HL-60/S4 treated with retinoic acid at 250 ng/mL for 4 days and 3 days (cell line): Measurements from ENCODE around the gene PCNX2.
"Not testable (repeated sequence)": the region's sequence is repeated elsewhere in the genome, so short reads cannot be mapped to it uniquely, and the experiment has no call there.

Experiments used
- in situ Hi-C: fragments of 300-500 bp; cut with MboI; formaldehyde crosslinking; loops from 2 replicates; pipeline ENCODE4 v1.7.0; 2022; ENCODE audit warnings: low sequenced_read_pairs

PCNX2 gene

DNA sequence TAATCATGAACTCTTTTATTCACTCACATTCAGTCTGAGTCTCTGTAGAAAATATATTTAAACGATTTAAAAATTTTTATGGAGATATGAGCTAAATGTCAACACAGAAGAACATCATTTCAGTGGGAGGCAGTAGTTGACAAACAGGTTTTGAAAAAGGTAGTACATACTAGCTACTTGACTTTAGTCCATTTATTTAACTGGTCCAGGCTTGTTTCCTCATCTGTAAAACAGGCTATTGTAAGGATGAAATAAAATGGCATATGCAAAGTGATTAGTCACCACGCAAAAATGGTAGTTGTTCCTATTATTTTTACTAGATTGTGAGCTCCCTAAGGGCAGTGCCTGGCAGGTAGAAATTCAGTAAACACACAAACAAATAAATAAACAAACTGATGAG lies 270.0 kb downstream of the PCNX2 start:
- in situ Hi-C loops, result no loop called here

DNA sequence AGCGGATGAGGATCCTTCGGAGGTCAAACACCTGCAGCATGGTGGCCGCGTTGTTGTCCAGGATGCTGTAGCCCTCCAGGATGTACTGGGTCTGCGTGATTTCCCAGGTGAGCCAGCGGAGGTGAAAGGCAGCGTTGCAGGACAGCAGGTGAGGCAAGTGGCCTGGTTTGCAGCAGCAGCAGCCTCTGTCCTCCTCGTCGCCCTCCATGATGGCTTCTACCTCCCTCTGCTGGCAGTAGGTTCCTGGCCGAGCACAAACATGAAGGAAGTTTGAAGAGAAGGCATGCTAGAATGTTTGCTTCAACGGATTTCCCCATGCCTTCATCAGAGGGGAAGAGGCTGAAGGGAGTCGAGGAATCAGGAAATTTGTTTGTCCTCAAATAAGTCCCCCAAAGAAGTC lies 270.4 kb downstream of the PCNX2 start:
- in situ Hi-C loops, result no loop called here

DNA sequence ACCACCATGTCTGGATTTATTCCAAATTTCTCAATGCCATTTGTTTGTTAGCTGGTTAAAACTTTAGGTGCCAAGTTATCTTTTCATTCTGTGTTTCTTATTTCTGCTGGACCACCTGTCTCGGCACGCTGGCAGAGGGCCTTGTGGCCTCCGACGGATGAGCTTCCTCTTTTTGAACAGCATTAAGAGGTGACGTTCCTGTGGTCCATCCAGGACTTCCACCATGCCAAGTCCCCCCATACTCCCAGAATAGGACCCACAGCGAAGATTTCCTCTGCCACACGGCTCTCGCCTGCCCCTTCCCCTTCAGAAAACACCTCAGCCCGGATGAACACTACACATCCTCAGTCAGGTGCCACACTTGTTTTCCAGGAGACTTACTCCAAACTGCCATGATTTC lies 271.3 kb downstream of the PCNX2 start:
- in situ Hi-C loops, result no loop called here

DNA sequence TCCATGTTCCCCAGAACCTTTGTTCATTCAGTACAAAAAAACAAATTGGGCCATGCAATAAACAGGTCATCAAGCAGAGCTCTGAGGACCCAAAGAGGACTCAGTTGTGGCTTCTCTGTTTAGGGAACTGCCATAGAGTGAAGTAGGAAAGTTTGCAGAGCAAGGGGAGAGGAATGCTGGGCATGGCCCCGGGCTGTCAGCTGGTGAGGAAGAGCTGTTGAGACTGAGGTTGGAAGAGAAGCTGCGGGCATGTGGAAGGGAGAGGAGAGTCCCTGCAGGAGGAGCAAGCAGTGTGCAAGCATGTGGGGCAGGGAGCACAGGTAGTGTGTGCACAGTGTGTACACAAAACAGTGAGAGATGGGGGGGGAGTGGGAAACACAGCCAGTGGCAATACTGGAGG lies 273.3 kb downstream of the PCNX2 start:
- in situ Hi-C loops, result no loop called here

DNA sequence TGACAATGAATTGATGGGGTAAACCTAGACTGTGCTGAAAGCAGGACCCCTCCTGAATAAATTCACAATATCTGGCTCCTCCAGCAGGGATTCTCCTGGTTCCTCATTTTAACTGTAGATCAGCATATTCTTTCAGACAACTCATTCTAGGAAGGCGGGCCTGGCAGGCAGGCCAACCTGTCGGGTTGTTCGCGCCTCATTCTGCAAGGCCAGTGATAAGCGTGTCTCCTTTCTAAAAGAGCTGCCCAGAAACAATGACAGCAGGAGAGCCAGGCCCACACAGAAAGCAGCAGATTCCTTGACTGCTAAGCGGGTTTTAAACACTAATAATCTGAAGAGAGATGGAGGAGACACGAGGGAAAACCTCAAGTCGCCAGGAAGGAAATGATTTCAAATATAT lies 275.1 kb downstream of the PCNX2 start:
- in situ Hi-C loops, result no loop called here

DNA sequence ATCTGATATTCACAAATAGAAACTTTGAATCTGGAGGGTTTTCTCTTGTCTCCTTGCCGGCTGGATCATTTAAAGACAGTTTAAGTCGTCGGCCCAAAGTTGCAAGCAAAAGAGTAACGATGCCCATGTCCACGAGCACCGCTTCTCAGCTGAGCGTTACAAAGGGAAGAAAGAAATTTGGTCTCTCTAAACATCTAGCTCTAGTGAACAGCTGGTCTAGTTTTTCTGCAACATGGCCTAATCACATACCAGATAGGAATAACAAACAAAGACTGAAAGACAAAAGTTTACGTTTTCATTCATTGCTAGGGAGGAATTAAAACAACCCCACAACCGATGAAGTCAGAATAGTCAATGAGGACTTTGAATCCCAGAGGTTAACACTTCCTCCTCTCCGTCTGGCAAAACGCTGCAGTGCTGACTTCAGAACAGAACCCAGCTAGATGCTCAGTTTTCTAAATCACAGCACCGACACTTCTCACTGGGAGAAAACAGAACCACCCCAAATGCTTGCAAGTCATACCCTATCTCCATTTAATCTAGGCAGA lies 275.7 kb downstream of the PCNX2 start:
- in situ Hi-C loops, result no loop called here

DNA sequence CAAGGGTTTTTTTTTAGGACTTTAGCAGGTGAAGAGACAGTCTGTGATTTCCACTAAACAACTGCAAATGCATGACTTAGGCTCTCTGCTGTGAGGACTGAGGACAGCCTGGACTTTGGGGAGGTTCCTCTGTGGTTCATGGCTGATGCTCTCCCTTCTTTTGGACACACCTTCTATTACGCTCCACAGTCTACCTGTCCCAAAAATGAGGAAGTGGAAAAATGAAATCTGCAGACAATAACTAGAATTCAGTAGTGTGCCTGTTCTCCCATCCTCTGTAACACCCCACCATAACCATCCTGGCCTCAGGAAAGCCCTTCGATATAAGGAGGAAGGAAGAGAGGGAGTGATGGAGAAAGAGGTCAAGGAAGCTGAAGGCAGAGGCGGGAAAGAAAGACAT lies 276.4 kb downstream of the PCNX2 start:
- in situ Hi-C loops, result no loop called here

DNA sequence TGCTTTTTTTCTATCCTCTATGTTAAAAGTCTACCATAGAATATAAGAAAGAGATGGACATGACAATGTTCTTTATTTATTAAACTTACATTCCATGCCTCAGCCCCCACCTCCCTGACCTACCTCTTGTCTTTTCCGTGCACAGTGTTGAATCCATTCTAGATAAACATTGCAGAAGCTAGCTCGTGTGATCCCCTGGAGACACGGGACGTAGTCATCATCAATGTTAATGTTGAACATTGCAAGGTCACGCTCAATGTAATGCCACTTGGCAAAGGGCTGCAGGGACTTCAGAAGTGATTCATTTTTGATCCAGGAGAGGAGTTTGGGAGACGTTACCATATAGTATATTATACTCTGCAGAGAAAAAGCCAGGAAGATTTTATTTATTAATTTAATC lies 278.7 kb downstream of the PCNX2 start:
- in situ Hi-C loops, result no loop called here

DNA sequence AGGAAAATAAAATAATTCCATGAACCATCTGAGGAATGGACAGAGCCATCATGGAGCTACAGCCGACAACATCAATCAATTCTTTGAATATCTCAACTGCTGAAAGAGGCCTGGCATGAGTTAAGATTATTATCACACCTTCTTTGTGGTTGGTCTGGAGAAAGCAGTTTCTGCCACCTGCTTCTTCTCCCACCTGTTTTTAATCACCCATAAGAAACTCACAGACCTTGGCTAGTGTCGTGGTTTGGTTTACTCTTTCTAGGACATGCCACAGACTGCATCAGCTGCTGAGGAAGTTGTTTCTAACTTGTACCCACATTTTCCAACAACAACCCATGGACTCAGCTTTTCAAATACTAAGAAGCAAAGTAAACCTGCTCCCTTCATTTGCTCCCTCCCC lies 279.6 kb downstream of the PCNX2 start:
- in situ Hi-C loops, result no loop called here

DNA sequence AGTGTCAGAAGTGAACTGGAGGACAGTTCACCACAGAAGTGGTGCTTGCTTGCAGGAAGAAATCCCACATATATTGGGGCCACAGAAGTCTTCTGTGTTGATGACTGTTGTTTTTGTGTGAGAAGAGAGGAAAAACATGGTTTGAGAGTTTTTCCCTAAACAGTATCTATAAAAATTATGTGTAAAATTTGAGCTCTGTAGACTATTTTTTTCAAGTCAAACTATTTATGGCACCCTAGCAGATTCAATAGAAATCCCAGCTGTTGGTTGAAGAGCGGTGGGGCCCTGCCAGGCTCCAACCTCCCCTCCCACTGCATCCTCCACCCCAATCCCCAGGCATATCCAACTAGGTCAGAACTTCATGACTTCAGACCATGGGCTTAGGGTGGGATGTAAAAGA lies 283.5 kb downstream of the PCNX2 start:
- in situ Hi-C loops, result no loop called here

DNA sequence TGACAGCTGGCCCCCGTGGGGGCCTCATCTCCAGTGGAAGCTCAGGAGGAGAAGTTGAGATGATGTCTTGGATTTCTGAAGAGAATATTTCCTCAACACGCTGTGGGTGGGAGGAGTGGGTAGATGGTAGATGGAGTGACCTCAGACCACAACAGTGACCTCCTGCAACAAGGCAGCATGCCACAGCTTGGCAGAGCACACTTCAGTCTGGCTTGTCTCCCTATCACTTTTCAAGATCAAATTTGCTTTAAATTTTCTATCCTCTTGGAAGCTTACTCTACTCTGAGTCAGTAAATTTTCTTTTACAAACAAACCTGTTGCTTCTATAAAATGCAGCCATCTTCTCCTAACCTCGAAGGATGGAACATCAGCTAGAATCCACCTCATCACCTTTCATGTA lies 285.4 kb downstream of the PCNX2 start:
- in situ Hi-C loops, result no loop called here

DNA sequence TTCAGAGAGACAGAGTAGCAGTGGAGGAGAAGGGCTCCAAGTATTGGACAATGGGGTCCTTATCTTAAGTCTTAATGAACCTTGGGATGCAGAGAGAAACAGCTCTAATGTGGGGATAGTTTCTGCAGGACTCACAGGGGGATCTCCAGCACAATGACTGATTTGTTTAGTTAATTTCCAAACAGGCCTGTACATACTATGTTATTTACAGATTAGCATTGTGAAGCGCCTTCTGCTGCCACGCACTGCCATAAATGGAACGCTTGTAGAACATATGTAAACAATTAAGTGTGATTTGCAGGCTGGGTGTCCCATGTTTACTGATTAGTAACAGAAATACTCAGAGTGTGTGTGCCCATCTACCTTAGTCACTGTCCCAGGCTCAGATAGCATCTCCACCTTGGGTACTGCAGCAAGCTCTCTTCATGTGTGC lies 289.0 kb downstream of the PCNX2 start:
- in situ Hi-C loops, result no loop called here

DNA sequence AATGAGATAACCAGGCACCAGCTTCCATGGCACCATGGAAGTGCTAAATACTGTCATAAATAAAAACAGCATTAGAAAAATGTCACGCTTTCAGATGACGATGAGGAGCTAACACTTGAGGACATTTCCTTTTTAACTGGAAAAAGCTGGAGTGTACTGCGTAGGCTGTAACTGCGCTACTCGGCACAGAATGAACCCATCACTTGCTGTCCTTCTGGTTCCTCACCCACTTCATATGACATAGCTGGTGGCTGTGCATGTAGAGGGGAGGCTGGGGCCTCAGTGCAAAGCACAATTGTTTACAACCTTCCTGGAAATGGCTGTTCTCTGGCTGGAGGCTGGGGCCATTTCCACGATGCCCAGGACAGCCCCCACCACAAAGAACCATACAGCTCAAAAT lies 289.4 kb downstream of the PCNX2 start:
- in situ Hi-C loops, result no loop called here

DNA sequence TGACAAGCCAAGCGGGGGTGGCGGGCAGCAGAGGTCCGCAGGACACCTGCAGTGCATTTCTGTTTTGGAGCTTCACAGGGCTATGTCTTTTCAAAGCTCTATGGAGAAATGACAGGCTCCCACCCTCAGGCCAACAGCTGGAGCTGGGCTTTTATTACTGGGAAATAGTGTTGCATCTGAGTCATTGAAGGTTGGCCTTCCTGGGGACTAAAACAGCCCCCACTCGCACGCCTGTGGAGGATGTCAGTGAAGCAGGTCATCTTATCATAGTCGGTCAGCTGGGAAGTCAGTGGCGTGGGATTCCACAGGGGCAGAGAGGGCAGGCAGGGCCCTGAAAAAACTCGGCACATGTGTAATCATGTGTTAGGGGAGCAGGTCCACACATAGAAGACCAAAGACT lies 289.8 kb downstream of the PCNX2 start:
- in situ Hi-C loops, result no loop called here

DNA sequence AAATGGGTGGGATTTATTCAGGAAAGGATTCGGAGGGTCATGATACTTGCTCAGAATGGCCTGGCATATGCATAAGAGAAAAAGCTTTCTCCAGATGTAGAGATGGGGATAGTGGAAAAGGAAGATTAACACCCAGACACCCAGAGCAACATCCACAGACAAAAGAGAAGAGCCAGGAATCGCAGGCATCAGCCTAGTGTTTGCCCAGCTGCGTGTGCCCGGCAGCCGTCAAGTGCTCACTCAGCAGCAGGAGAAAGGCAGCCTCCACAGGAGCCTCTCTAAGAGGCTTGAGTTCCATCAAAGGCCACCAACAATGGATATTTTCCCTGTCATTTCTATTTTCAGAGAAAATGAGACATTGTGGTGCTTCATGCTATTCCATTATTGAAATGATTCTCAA lies 290.4 kb downstream of the PCNX2 start:
- in situ Hi-C loops, result no loop called here

DNA sequence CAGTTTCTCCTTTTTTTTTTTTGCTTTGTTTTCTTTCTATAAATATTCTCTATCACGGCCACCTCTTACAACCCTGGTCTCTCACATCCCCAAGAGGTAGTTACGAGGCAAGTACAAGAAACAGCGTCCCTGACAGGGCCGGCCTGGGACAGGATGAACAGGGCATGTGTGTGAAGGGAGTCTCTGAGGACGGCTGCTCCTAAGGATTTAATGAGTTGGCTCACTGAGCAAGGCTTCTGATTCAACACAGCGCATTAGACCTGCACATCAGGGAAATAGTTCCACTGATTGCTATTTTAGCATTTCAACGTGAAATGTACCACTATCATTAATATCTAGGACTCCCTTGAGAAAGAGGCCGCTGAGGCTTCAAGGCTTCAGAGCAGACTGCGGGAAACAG lies 291.1 kb downstream of the PCNX2 start:
- in situ Hi-C loops, result no loop called here

DNA sequence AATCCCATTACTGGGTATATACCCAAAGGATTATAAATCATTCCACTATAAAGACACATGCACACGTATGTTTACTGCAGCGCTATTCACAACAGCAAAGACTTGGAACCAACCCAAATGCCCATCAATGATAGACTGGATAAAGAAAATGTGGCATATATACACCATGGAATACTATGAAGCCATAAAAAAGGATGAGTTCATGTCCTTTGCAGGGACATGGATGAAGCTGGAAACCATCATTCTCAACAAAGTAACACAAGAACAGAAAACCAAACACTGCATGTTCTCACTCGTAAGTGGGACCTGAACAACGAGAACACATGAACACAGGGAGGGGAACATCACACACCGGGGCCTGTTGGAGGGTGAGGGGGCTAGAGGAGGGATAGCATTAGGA lies 291.9 kb downstream of the PCNX2 start:
- in situ Hi-C loops, result not testable (repeated sequence)

DNA sequence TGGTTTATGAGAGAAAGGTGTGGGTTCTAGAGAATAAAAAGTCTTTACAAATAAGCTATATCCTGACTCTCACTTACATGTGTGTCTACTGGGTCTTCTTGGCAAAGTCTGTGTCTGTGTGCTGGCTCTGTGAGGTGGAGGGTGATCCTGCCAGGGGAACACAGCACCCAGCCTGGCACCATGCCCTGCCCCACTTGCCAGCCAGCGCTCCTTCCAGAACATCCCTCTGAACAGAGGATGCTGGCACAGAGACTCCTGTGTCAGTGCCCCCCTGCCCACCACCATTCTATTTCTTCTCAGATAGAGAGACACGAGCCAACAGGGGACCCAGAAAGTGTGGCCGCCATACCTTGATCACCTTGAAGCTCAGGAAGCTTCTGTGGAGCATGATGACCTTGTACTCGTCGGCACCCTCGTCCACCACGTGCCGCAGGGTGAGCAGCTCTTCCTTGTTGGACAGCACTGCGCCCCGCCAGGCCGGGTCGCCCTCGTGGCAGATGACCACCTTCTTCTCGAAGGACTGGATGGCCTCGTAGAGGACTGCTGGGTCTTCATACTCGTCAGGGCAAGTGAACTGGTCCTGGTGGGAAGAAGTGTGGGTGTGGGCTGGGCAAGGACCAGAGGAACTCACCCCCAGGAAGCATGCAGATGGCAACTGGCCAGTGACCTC lies 295.4 kb downstream of the PCNX2 start:
- in situ Hi-C loops, result no loop called here

DNA sequence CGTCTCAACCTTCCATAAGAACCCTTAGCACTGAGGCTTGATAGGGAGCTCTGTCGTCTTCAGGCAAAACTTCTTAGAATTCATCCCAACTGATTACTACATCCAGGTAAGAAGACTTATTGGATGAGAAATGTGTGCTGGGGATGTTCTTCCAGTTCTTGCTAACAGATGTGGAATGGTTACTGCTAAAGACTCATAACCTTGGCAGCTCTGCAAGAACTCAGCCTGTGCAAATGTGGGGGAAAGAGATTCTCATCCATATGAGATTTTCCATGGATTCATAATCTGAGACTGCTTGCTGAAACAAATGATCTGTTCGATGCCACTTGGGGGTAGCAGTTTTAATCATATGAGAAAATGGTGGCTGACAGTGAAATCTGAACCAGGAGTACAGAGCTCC lies 296.9 kb downstream of the PCNX2 start:
- in situ Hi-C loops, result no loop called here

DNA sequence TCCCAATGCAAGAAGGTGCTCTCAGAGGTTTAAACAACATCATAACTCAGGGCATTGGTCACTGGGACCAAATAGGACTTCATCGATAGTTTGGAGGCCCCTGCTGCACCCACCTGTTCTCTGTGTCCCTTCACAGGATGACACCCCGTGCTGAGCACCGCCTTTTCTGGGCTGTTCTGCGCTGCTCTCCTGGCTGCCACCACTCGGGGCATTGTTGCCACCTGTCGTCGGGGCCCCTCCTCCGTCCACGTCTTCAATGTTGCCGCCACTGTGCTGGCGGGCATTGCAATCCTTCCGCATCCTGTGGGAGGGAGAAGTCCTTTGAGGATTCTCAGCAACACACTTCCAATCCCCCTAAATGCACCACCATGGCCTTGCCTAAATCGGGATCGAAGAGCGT lies 297.4 kb downstream of the PCNX2 start:
- in situ Hi-C loops, result no loop called here

DNA sequence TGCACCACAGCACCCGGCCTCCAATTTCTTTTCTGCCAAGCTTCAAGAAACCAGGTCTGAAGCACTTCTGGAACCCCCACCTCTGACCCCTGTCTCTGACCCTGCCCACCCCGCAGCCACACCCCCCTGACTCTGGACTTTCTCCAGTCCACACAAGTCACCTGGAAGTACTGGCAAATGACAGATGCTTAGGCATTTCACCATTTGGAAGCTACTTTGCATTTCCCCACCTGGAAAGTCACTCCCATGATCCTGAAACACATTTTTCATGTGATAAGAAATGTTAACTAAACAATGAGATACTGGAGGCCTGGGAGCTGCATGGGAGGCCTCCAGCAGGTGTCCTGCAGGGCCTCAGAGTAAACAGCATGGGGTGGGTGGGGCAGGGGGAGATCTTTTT lies 299.4 kb downstream of the PCNX2 start:
- in situ Hi-C loops, result no loop called here

DNA sequence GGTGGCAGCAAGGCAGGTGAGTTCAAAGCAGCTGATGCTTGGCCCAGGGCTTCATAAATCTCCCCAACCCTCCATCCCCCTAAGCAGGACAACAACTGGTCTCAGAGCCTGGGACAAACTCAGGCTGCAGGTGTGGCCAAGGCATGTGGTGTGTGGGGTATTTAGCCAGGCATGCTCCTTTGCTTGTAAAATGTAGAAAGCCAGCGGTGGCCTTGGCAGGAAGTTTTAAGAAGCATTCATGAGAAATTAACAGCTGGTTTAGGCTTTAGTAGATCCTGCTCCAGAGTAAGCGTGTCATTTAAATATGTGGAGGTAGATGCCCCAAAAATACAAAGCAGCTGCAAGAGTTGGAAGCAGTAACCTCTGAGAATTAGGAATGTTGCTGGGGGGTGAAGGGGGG lies 300.3 kb downstream of the PCNX2 start:
- in situ Hi-C loops, result no loop called here

DNA sequence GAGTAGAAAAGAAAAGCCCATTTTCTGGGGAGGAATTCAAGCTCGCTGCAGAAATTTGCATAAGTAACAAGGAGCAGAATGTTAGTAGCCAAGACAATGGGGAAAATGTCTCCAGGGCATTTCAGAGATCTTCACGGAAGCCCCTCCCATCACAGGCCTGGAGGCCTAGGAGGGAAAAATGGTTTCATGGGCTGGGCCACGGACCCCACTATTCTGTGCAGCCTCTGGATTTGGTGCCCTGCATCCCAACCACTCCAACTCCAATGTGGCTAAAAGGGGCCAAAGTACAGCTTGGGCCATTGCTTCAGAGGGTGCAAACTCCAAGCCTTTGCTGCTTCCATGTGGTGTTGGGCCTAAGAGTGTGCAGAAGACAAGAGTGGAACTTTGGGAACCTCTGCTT lies 302.0 kb downstream of the PCNX2 start:
- in situ Hi-C loops, result no loop called here
